H9 (cell line): ENCODE measurements around the gene CLSTN3. TPM values are rescaled to one million over a fixed set of nuclear protein-coding genes. Genes with fewer than 3 reads are reported as not detected.

ENCODE experiments used
- DNase-seq: peaks from one replicate; pipeline ENCODE4 v3.0.0-alpha.2; 2017
- H2AFZ ChIP-seq: one replicate; pipeline ENCODE4 v1.6.1; 2013; ENCODE audit warnings: mild to moderate bottlenecking, low read length, control low read depth, moderate library complexity
- H2AK5ac ChIP-seq: 2 replicates; pipeline ENCODE4 v1.6.1; 2013; ENCODE audit warnings: low read length, control low read depth, mixed read lengths; ENCODE audit not compliant: insufficient read length
- H2BK120ac ChIP-seq: one replicate; pipeline ENCODE4 v1.6.1; 2013; ENCODE audit warnings: low read depth, mild to moderate bottlenecking, low read length, control low read depth, inconsistent platforms; ENCODE audit not compliant: poor library complexity, severe bottlenecking
- H2BK12ac ChIP-seq: 2 replicates; pipeline ENCODE4 v1.6.1; 2013; ENCODE audit warnings: low read length, control low read depth, mixed read lengths, low read depth; ENCODE audit not compliant: insufficient read length
- H2BK15ac ChIP-seq: 2 replicates; pipeline ENCODE4 v1.6.1; 2013; ENCODE audit warnings: low read depth, low read length, control low read depth
- H2BK20ac ChIP-seq: one replicate; pipeline ENCODE4 v1.6.1; 2013; ENCODE audit warnings: low read depth, mild to moderate bottlenecking, low read length, control low read depth, inconsistent platforms; ENCODE audit not compliant: poor library complexity, severe bottlenecking
- H2BK5ac ChIP-seq: 2 replicates; pipeline ENCODE4 v1.6.1; 2013; ENCODE audit warnings: low read length, control low read depth, mixed read lengths; ENCODE audit not compliant: insufficient read length
- H3K14ac ChIP-seq: 2 replicates; pipeline ENCODE4 v1.6.1; 2013; ENCODE audit warnings: low read length, control low read depth; ENCODE audit not compliant: insufficient read depth
- H3K18ac ChIP-seq: 2 replicates; pipeline ENCODE4 v1.6.1; 2013; ENCODE audit warnings: low read depth, mild to moderate bottlenecking, mixed read lengths, low read length, control low read depth; ENCODE audit not compliant: insufficient read length
- H3K23ac ChIP-seq: 2 replicates; pipeline ENCODE4 v1.6.1; 2013; ENCODE audit warnings: low read length, control low read depth, mixed read lengths, low read depth; ENCODE audit not compliant: insufficient read length
- H3K23me2 ChIP-seq: 2 replicates; pipeline ENCODE4 v1.6.1; 2013; ENCODE audit warnings: low read depth, mild to moderate bottlenecking, mixed read lengths, low read length, control low read depth; ENCODE audit not compliant: insufficient read length, poor library complexity, severe bottlenecking
- H3K27ac ChIP-seq: 2 replicates; pipeline ENCODE4 v1.5.1; 2013; ENCODE audit warnings: low read length, control low read depth, mixed read lengths, low read depth; ENCODE audit not compliant: insufficient read length
- H3K27me3 ChIP-seq: 2 replicates; pipeline ENCODE4 v1.6.1; 2013; ENCODE audit warnings: low read length, control low read depth, inconsistent platforms; ENCODE audit not compliant: insufficient read depth
- H3K4ac ChIP-seq: 2 replicates; pipeline ENCODE4 v1.6.1; 2013; ENCODE audit warnings: low read depth, mild to moderate bottlenecking, control low read depth, inconsistent platforms, low read length, moderate library complexity
- H3K4me1 ChIP-seq: 2 replicates; pipeline ENCODE4 v1.6.1; 2013; ENCODE audit warnings: low read length, control low read depth, inconsistent platforms; ENCODE audit not compliant: insufficient read depth
- H3K4me2 ChIP-seq: 2 replicates; pipeline ENCODE4 v1.6.1; 2013; ENCODE audit warnings: low read length, control low read depth, mixed read lengths; ENCODE audit not compliant: insufficient read length, insufficient read depth
- H3K56ac ChIP-seq: 2 replicates; pipeline ENCODE4 v1.6.1; 2013; ENCODE audit warnings: low read depth, mild to moderate bottlenecking, mixed read lengths, low read length, control low read depth; ENCODE audit not compliant: insufficient read length
- H3K79me1 ChIP-seq: 2 replicates; pipeline ENCODE4 v1.6.1; 2013; ENCODE audit warnings: low read depth, mild to moderate bottlenecking, moderate library complexity, low read length, control low read depth, inconsistent platforms; ENCODE audit not compliant: insufficient read depth, poor library complexity, severe bottlenecking
- H3K79me2 ChIP-seq: 2 replicates; pipeline ENCODE4 v1.6.1; 2013; ENCODE audit warnings: low read length, control low read depth, inconsistent platforms; ENCODE audit not compliant: insufficient read depth
- H3K9ac ChIP-seq: 2 replicates; pipeline ENCODE4 v1.6.1; 2013; ENCODE audit warnings: low read length, control low read depth, mixed read lengths; ENCODE audit not compliant: insufficient read length; ENCODE audit errors: extremely low read depth
- H3K9me3 ChIP-seq: one replicate; pipeline ENCODE4 v1.6.1; 2013; ENCODE audit warnings: low read depth, low read length, inconsistent platforms; ENCODE audit not compliant: control insufficient read depth
- H3T11ph ChIP-seq: one replicate; pipeline ENCODE4 v1.6.1; 2013; ENCODE audit warnings: mild to moderate bottlenecking, low read length, control low read depth, inconsistent platforms
- H4K20me1 ChIP-seq: one replicate; pipeline ENCODE4 v1.6.1; 2013; ENCODE audit not compliant: control insufficient read depth, insufficient read length, insufficient read depth
- H4K5ac ChIP-seq: 2 replicates; pipeline ENCODE4 v1.6.1; 2013; ENCODE audit warnings: low read depth, mild to moderate bottlenecking, mixed read lengths, low read length, control low read depth; ENCODE audit not compliant: insufficient read length
- H4K8ac ChIP-seq: replicated peaks from 2 replicates; pipeline ENCODE4 v1.6.1; 2013; ENCODE audit warnings: low read length, control low read depth, mixed read lengths, low read depth; ENCODE audit not compliant: insufficient read length
- H4K91ac ChIP-seq: 2 replicates; pipeline ENCODE4 v1.6.1; 2013; ENCODE audit warnings: low read depth, mild to moderate bottlenecking, moderate library complexity, mixed read lengths, low read length, control low read depth; ENCODE audit not compliant: insufficient read length
- H3K27ac Mint-ChIP-seq, 3 experiments: 2 replicates in 2 of 3; 3 replicates in 1 of 3; pipeline ENCODE4 v1.8.0; 2020 to 2021; ENCODE audit warnings: mixed read lengths in 3 of 3, mild to moderate bottlenecking in 1 of 3, moderate library complexity in 1 of 3
- H3K27me3 Mint-ChIP-seq: 2 replicates; pipeline ENCODE4 v1.8.0; 2021; ENCODE audit warnings: low read depth, mild to moderate bottlenecking, moderate library complexity, mixed read lengths
- H3K36me3 Mint-ChIP-seq, 3 experiments: 2 replicates in 2 of 3; 3 replicates in 1 of 3; pipeline ENCODE4 v1.8.0; 2020 to 2021; ENCODE audit warnings: low read depth in 3 of 3, mixed read lengths in 3 of 3; ENCODE audit not compliant: insufficient read depth in 1 of 3
- H3K4me1 Mint-ChIP-seq, 2 experiments: 2 replicates each; pipeline ENCODE4 v1.8.0; 2020; ENCODE audit warnings: mixed read lengths in 2 of 2
- H3K4me3 Mint-ChIP-seq, 2 experiments: 2 replicates in 1 of 2; 3 replicates in 1 of 2; pipeline ENCODE4 v1.8.0; 2020 to 2021; ENCODE audit warnings: mild to moderate bottlenecking in 2 of 2, mixed read lengths in 2 of 2, moderate library complexity in 1 of 2
- H3K9me3 Mint-ChIP-seq, 2 experiments: 2 replicates in 1 of 2; 3 replicates in 1 of 2; pipeline ENCODE4 v1.8.0; 2020; ENCODE audit warnings: mild to moderate bottlenecking in 2 of 2, mixed read lengths in 2 of 2, moderate library complexity in 1 of 2
- WGBS: extraction: QIAGEN DNeasy Blood & Tissue Kit; methylation state at CpG from one replicate; pipeline ENCODE4 v1.1.7; 2013; ENCODE audit warnings: missing lambda C conversion rate, low lambda C conversion rate, mixed read lengths; ENCODE audit not compliant: insufficient read length; ENCODE audit errors: extremely low coverage; 5-methylcytosine and 5-hydroxymethylcytosine counted together
- total RNA-seq: library from RNA; stranded (reverse); gene quantifications from 2 replicates; pipeline ENCODE4 v1.2.1, GENCODE V29; 2021
- TF ChIP-seq, protein P1 (sequence below): fragments of 200-600 bp; sonication (generic); conservative IDR thresholded peaks from 3 replicates; pipeline ENCODE4 v1.8.0; 2021; ENCODE audit warnings: antibody characterized with exemption, mild to moderate bottlenecking

The CLSTN3 gene
- total RNA-seq, 1 experiment from 2014 or later, result 26.2 TPM

DNA sequence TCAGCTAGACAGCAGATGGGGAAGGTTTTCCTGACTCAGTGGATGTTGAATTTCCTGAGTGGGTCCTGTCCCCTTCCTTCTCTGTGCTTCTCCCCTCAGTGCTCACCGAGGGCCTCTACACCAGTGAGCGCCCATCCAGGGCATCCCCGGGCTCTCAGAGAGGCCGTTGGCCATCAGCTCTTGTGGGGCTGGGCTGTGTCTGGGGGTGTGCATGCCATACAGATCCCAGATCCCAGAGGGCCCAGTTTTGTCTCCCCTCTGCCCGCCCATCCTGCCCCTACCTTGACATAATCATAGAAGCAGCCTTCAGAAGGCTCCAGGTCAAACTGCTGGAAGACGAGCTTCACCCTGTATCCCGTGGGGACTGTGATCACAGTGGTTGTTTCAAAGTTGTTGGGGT, 39.0 kb upstream of the CLSTN3 start:
- Histone ChIP-seq H2AK5ac (no peak overlapping the region), H2BK15ac (no peak overlapping the region), H4K8ac (no peak overlapping the region), H2BK20ac (no peak overlapping the region), H3K27ac (no peak overlapping the region), H3K4ac (no peak overlapping the region), H3K79me2 (no peaks in the 10 kb centered on the region), H3K23me2 (peaks cover 4% of the 10 kb centered on the region), H3K56ac (no peak overlapping the region), H3K4me2 (peak overlapping the region; percentile 25), H3K14ac (no peak overlapping the region), H3T11ph (no peak overlapping the region), H2BK5ac (no peak overlapping the region), H4K20me1 (no peaks in the 10 kb centered on the region), H3K18ac (no peak overlapping the region), H3K4me1 (peaks cover 16% of the 10 kb centered on the region; the same call in 1 of the 2 replicates), H4K5ac (no peak overlapping the region), H3K9ac (no peak overlapping the region), H3K23ac (no peak overlapping the region), H3K27me3 (no peaks in the 10 kb centered on the region; the same call in 1 of the 2 replicates), H4K91ac (no peak overlapping the region), H2BK120ac (no peak overlapping the region), H2BK12ac (no peak overlapping the region), H2AFZ (no peak overlapping the region), H3K9me3 (no peaks in the 10 kb centered on the region), H3K79me1 (no peaks in the 10 kb centered on the region)
- no peak for DNase-seq
- WGBS, result no CpG with 5 or more reads among the region's 7 CpGs
- Mint-ChIP-seq H3K27me3 (peaks cover 10% of the 10 kb centered on the region), H3K27ac (0 out of 7 replicates have a peak overlapping the region, but pooled peaks of 1 of the 3 experiments have one; percentile 9), H3K4me3 (no peak overlapping the region), H3K4me1 (peaks cover 29 to 31% of the 10 kb centered on the region in 2 experiments), H3K36me3 (peaks cover 4 to 5% (median 5%) of the 10 kb centered on the region in 3 experiments; a peak in 3 of 7 replicates), H3K9me3 (no peaks in the 10 kb centered on the region)
- TF ChIP-seq, protein P1, sequence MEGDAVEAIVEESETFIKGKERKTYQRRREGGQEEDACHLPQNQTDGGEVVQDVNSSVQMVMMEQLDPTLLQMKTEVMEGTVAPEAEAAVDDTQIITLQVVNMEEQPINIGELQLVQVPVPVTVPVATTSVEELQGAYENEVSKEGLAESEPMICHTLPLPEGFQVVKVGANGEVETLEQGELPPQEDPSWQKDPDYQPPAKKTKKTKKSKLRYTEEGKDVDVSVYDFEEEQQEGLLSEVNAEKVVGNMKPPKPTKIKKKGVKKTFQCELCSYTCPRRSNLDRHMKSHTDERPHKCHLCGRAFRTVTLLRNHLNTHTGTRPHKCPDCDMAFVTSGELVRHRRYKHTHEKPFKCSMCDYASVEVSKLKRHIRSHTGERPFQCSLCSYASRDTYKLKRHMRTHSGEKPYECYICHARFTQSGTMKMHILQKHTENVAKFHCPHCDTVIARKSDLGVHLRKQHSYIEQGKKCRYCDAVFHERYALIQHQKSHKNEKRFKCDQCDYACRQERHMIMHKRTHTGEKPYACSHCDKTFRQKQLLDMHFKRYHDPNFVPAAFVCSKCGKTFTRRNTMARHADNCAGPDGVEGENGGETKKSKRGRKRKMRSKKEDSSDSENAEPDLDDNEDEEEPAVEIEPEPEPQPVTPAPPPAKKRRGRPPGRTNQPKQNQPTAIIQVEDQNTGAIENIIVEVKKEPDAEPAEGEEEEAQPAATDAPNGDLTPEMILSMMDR, result no peak
